RWPE2 (cell line): Measurements from ENCODE around the gene HDAC4.

ENCODE experiments used
- ATAC-seq: fragments of 200-7000 bp; cut with Tn5 transposase; 3 replicates; pipeline ENCODE4 v1.9.1; 2021; ENCODE audit warnings: low read depth
- DNase-seq: peaks from one replicate; pipeline ENCODE4 v3.0.0-alpha.2; 2020; ENCODE audit warnings: low spot score
- H3K27ac ChIP-seq: fragments of 450-650 bp; 2 replicates; pipeline ENCODE4 v1.5.1; 2017; ENCODE audit warnings: mild to moderate bottlenecking; ENCODE audit not compliant: poor library complexity, severe bottlenecking
- H3K27me3 ChIP-seq: fragments of 250-450 bp; sonication (Bioruptor Pico); 2 replicates; pipeline ENCODE4 v1.5.1; 2021; ENCODE audit warnings: mild to moderate bottlenecking, moderate library complexity; ENCODE audit not compliant: insufficient read depth, poor library complexity, severe bottlenecking
- H3K36me3 ChIP-seq: fragments of 250-450 bp; sonication (Bioruptor Pico); 2 replicates; pipeline ENCODE4 v1.5.1; 2020; ENCODE audit warnings: low read depth, mild to moderate bottlenecking, moderate library complexity
- H3K4me1 ChIP-seq: fragments of 250-450 bp; sonication (Bioruptor Pico); 2 replicates; pipeline ENCODE4 v1.5.1; 2021; ENCODE audit warnings: mild to moderate bottlenecking, moderate library complexity; ENCODE audit not compliant: insufficient read depth, poor library complexity, severe bottlenecking
- H3K4me3 ChIP-seq: fragments of 250-450 bp; sonication (Bioruptor Pico); 2 replicates; pipeline ENCODE4 v1.5.1; 2021; ENCODE audit warnings: mild to moderate bottlenecking, moderate library complexity; ENCODE audit not compliant: severe bottlenecking
- H3K9me3 ChIP-seq: fragments of 250-450 bp; sonication (Bioruptor Pico); 2 replicates; pipeline ENCODE4 v1.5.1; 2021; ENCODE audit warnings: mild to moderate bottlenecking, moderate library complexity; ENCODE audit not compliant: severe bottlenecking
- CTCF ChIP-seq: fragments of 450-650 bp; IDR thresholded peaks from one replicate; pipeline ENCODE4 v1.5.1; 2017; ENCODE audit warnings: mild to moderate bottlenecking, moderate library complexity; ENCODE audit not compliant: poor library complexity, severe bottlenecking

HDAC4 gene

GRCh38 chr2:239002591-239002953 lies 398.2 kb downstream of the HDAC4 start:
- H3K27me3 ChIP-seq = no peaks in the 10 kb centered on the region
- TF ChIP-seq CTCF = no peak

GRCh38 chr2:239001794-239002193 lies 399.0 kb downstream of the HDAC4 start:
- Histone ChIP-seq H3K36me3 (no peaks in the 10 kb centered on the region), H3K4me3 (no peak overlapping the region), H3K27me3 (no peaks in the 10 kb centered on the region), H3K9me3 (no peaks in the 10 kb centered on the region), H3K27ac (no peak overlapping the region), H3K4me1 (peaks cover 6% of the 10 kb centered on the region)
- DNase-seq (no peak), ATAC-seq (no peak)
- TF ChIP-seq CTCF = no peak

More at GRCh38 chr2:239002591-239002953, 398.2 kb downstream of the HDAC4 start:
- Histone ChIP-seq H3K9me3 (no peaks in the 10 kb centered on the region), H3K4me1 (peaks cover 6% of the 10 kb centered on the region), H3K36me3 (no peaks in the 10 kb centered on the region), H3K27ac (no peak overlapping the region), H3K4me3 (no peak overlapping the region)
- ATAC-seq (no peak), DNase-seq (no peak)

GRCh38 chr2:239000500-239001073 lies 400.2 kb downstream of the HDAC4 start:
- ATAC-seq (no peak), DNase-seq (no peak)
- H3K9me3 ChIP-seq = no peaks in the 10 kb centered on the region
- no peak overlapping the region for H3K4me3 ChIP-seq
- no peak for TF ChIP-seq CTCF
- H3K27me3 ChIP-seq = no peaks in the 10 kb centered on the region
- H3K4me1 ChIP-seq = peaks cover 3% of the 10 kb centered on the region
- no peaks in the 10 kb centered on the region for H3K36me3 ChIP-seq
- H3K27ac ChIP-seq = no peak overlapping the region

- DNase-seq = no peak
- H3K27me3 ChIP-seq = no peaks in the 10 kb centered on the region
- no peak for TF ChIP-seq CTCF
- peaks cover 3% of the 10 kb centered on the region for H3K4me1 ChIP-seq
- H3K9me3 ChIP-seq = no peaks in the 10 kb centered on the region
- ATAC-seq = no peak
- no peaks in the 10 kb centered on the region for H3K36me3 ChIP-seq
- no peak overlapping the region for H3K27ac ChIP-seq
- no peak overlapping the region for H3K4me3 ChIP-seq
Observed at GRCh38 chr2:239000089-239000488, 400.7 kb downstream of the HDAC4 start.

GRCh38 chr2:238999291-238999741 lies 401.5 kb downstream of the HDAC4 start:
- ATAC-seq = no peak
- Histone ChIP-seq H3K36me3 (no peaks in the 10 kb centered on the region), H3K27ac (no peak overlapping the region), H3K4me1 (peaks cover 3% of the 10 kb centered on the region), H3K9me3 (peaks cover under 1% of the 10 kb centered on the region), H3K27me3 (no peaks in the 10 kb centered on the region), H3K4me3 (no peak overlapping the region)
- no peak for DNase-seq
- no peak for TF ChIP-seq CTCF
